Measurements from ENCODE around the gene KCNH5.

DNA sequence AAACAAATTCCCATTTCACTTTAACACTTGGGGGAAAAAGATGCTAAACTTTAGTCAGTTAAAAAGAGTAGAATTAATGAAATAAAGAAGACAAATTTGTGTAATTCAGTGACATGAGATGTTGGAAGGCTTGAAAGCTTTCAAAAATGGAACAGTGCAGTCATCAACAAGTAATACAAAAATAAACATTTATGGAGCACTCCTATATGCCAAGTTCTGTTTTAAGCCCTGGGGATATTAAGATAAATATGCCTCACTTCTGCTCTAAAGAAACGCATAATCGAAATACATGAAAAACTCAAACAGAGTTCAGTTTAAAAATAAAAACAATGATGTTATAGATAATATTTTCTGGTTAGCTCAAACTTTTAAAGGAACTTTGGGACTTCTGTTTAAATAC is 93.0 kb downstream of the KCNH5 start:
- TF ChIP-seq EZH2 (conservative IDR thresholded peaks at IDR 0.05; ENCODE audit: low read depth, low read length) (no peak), ZNF274 (CRISPR knock-in tag; IDR thresholded peaks at IDR 0.05) (no peak)
- TF ChIP-seq, protein P1, sequence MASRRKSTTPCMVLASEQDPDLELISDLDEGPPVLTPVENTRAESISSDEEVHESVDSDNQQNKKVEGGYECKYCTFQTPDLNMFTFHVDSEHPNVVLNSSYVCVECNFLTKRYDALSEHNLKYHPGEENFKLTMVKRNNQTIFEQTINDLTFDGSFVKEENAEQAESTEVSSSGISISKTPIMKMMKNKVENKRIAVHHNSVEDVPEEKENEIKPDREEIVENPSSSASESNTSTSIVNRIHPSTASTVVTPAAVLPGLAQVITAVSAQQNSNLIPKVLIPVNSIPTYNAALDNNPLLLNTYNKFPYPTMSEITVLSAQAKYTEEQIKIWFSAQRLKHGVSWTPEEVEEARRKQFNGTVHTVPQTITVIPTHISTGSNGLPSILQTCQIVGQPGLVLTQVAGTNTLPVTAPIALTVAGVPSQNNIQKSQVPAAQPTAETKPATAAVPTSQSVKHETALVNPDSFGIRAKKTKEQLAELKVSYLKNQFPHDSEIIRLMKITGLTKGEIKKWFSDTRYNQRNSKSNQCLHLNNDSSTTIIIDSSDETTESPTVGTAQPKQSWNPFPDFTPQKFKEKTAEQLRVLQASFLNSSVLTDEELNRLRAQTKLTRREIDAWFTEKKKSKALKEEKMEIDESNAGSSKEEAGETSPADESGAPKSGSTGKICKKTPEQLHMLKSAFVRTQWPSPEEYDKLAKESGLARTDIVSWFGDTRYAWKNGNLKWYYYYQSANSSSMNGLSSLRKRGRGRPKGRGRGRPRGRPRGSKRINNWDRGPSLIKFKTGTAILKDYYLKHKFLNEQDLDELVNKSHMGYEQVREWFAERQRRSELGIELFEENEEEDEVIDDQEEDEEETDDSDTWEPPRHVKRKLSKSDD (CRISPR knock-in tag; IDR thresholded peaks at IDR 0.05; ENCODE audit: low read depth): no peak
